Lung microvascular endothelial cell (primary cell): ENCODE measurements around the gene IP6K3. TPM values are rescaled to one million over a fixed set of nuclear protein-coding genes. Genes with fewer than 3 reads are reported as not detected.

ENCODE experiments used
- DNase-seq, 2 donors: peaks; one replicate each; pipeline versions ENCODE4 v3.0.0 to v3.0.0-alpha.2; 2010; ENCODE audit warnings: low read depth in 2 of 2
- total RNA-seq: library from RNA; depleted of rRNA; stranded (reverse); fragments of >200 nt; gene quantifications from 2 replicates; pipeline ENCODE4 v1.2.1, GENCODE V29; 2014

Gene IP6K3
- total RNA-seq, 1 donor from 2014 or later = not detected

DNA sequence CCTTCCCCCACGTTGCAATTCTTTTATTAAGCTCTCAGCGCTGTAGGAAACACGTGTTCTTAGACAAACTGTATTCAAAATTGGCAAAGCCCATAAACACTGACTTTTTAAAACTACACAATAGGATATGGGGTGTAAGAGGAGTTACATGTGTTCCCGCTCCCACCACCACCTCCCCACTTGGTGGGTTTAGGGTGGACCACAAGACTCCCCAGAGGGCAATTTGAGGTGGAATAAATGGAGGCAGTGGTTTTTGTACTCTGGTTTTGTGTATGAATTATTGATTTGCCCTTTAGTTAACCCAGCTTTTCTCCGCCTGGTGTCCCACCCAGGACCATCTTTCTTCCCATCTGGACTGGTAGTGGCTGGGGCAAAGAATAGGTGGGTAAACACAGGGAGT, 38.9 kb downstream of the IP6K3 start:
- DNase-seq = no peak

DNA sequence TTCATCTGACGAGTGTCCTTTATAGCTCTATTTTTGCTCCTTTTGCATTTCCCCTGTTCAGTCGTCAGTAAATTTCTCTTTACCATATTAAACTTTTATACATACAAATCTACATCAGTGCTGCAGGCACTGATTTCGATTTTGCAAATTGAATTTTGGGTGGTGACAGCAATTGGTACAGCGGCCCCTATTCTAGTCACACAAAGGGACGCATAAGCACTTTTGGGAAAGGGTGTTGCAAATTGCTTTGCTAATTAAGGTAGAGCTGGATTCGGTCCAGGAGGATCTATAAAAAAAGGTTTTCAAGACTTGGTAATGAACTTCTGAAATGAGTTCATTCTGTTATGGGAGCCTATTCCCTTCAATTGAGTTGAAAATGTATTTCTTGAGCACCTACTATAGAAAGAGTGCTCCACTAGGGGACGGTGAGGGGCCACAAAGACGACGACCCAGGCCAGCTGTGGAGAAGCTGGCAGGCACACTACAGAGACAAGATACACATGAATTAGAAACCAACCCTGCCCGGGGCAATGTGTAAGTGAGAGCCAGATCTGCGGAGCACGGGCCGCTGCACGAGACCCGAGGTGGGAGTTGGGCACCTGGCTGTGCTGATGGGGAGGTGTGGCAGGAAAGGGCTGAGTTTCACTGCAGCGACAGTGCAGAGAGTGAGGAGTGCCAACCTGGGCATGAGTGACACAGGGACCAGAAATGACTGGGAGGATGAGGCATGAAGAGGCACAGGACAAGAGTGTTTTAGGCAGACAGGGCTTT, 40.6 kb downstream of the IP6K3 start:
- no peak for DNase-seq

GRCh38 chr6:33705268-33705885, 41.3 kb downstream of the IP6K3 start:
- DNase-seq = no peak

GRCh38 chr6:33704215-33705066, 42.3 kb downstream of the IP6K3 start:
- DNase-seq = no peak

DNA sequence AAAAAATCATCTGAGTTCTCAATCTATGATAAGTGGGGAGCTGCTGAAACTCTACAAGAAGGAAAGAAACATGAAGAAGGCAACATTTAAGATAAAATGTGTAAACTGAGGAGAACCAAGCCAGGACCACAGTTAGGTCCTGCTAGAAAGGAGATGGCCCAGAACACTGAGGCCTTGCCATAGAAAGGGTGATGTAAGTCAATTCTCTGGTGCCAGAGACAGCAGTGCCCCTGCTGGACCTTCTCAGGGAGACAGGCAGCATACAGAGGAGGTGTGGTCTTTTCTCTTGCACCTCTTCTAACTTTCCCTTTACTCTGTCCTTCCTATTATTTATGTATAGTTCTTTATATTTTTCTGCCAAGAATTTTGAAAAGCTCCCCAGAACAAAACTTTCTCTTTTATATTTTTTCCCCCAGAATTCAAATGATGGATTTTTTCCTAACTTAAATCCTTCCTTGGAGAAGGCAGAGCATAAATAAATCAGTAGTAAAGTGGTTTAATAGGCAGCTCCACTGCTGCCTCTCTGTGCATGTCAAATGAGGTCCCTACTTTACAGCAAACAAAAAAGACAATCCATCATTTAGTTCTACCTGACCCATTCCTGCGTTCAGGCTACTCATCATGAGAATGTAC, 44.2 kb downstream of the IP6K3 start:
- DNase-seq = peak; percentile 70 to 74

GRCh38 chr6:33700391-33701050, 46.2 kb downstream of the IP6K3 start:
- DNase-seq = peak; percentile 56 to 86

GRCh38 chr6:33699739-33700138, 47.0 kb downstream of the IP6K3 start:
- no peak for DNase-seq

DNA sequence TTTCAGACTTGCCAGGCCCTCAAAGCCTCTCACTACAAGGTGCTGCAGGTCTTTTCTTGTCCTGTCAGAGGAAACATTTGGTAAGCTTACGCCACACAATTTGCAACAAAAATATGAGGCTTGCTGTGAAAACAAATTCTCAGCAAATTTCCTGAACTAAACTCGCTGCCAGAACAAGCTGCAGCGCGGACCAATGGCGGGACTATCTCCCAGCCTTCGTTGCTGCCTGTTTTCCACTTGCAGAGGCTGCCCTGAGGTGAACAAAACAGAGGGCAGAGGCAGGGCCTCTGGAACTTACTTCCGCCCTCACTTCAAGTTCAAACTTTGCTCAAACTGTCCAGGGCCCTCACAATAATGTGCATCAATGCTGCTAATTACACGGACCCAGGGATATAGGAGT, 47.6 kb downstream of the IP6K3 start:
- peak in 1 of 2 donors; percentile 79 for DNase-seq

- no peak for DNase-seq
These were observed 48.2 kb downstream of the IP6K3 start for GRCh38 chr6:33698494-33698893.

GRCh38 chr6:33697845-33698244, 48.9 kb downstream of the IP6K3 start:
- no peak for DNase-seq

- DNase-seq = peak; percentile 92 to 97
These were observed 49.9 kb downstream of the IP6K3 start for GRCh38 chr6:33696548-33697518.

GRCh38 chr6:33696076-33696475, 50.6 kb downstream of the IP6K3 start:
- no peak for DNase-seq

- no peak for DNase-seq
These were observed 51.2 kb downstream of the IP6K3 start for GRCh38 chr6:33695451-33695887.

DNA sequence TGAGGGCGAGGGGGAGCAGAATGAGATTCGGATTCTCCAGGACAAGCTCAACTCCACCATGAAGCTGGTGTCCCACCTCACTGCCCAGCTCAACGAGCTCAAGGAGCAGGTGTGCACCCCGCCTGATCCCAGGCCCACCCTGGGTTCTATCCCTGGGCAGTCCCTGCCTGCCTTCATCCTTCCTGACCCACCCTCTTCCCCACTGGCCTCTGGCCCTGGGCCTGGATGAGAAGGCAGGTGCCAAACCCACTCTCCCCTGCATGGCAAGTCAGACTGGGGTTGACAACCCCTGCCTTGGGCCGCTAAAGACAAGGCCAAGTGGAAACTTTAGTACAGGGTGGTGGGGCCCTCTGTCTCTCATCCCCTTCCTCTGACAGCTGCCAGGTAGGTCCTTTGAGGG, 51.7 kb downstream of the IP6K3 start:
- no peak for DNase-seq

DNA sequence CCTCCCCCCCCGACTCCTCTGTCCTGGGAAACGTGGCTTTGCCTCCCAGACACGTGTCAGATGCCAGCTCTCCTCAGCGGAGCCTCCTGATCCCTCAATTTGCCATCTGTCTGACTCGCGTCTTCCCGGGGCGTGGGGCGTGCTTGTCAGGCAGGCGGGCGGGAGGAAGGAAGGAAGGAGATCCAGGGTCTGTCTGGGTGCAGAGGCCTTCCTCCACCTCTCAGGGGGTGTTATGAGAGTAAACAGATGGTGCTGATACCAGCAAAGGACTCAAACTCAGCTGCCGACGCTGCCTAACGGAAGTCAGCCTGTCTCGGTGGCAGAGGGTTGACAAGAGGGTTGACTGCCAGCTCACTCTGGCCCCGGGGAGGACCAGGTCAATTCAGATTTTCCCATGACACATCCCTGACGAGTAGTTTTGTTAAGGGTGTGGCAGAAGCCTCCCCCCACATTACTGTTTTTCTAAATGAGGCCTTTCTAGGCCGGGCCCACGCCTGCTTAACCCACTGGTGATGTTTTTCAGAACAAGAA, 52.2 kb downstream of the IP6K3 start:
- DNase-seq = peak; percentile 68 to 81

- no peak for DNase-seq
These were observed 53.3 kb downstream of the IP6K3 start for GRCh38 chr6:33693186-33694105.

- peak in 1 of 2 donors; percentile 84 for DNase-seq
These were observed 53.9 kb downstream of the IP6K3 start for GRCh38 chr6:33692760-33693158.

- no peak for DNase-seq
These were observed 54.5 kb downstream of the IP6K3 start for GRCh38 chr6:33692078-33692759.
